Measurements from ENCODE around the gene SLC7A9.

- TF ChIP-seq POLR2AphosphoS2 (IDR thresholded peaks at IDR 0.05; ENCODE audit: low read depth, low read length) (no peak), PRDM15 (CRISPR knock-in tag; IDR thresholded peaks at IDR 0.05) (no peak), SMARCE1 (IDR thresholded peaks at IDR 0.05; ENCODE audit: borderline replicate concordance) (no peak), ZNF704 (CRISPR knock-in tag; IDR thresholded peaks at IDR 0.05; ENCODE audit: borderline replicate concordance) (no peak), ASH2L (IDR thresholded peaks at IDR 0.05; ENCODE audit: insufficient read length, low read depth, low read length) (no peak), TARDBP (CRISPR knock-in tag; IDR thresholded peaks at IDR 0.05) (no peak)
- TF ChIP-seq, protein P1, sequence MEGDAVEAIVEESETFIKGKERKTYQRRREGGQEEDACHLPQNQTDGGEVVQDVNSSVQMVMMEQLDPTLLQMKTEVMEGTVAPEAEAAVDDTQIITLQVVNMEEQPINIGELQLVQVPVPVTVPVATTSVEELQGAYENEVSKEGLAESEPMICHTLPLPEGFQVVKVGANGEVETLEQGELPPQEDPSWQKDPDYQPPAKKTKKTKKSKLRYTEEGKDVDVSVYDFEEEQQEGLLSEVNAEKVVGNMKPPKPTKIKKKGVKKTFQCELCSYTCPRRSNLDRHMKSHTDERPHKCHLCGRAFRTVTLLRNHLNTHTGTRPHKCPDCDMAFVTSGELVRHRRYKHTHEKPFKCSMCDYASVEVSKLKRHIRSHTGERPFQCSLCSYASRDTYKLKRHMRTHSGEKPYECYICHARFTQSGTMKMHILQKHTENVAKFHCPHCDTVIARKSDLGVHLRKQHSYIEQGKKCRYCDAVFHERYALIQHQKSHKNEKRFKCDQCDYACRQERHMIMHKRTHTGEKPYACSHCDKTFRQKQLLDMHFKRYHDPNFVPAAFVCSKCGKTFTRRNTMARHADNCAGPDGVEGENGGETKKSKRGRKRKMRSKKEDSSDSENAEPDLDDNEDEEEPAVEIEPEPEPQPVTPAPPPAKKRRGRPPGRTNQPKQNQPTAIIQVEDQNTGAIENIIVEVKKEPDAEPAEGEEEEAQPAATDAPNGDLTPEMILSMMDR (CRISPR knock-in tag; IDR thresholded peaks at IDR 0.05), result no peak
- TF ChIP-seq, protein P2, sequence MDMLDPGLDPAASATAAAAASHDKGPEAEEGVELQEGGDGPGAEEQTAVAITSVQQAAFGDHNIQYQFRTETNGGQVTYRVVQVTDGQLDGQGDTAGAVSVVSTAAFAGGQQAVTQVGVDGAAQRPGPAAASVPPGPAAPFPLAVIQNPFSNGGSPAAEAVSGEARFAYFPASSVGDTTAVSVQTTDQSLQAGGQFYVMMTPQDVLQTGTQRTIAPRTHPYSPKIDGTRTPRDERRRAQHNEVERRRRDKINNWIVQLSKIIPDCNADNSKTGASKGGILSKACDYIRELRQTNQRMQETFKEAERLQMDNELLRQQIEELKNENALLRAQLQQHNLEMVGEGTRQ (IDR thresholded peaks at IDR 0.05; ENCODE audit: low read depth, low read length), result no peak
- TF ChIP-seq, protein P2 (CRISPR knock-in tag; IDR thresholded peaks at IDR 0.05; ENCODE audit: borderline replicate concordance), result no peak
Measured at GRCh38 chr19:32828643-32829344, 40.8 kb downstream of the SLC7A9 start.
